ENCODE results near the gene ELOVL1.

The ELOVL1 gene

DNA sequence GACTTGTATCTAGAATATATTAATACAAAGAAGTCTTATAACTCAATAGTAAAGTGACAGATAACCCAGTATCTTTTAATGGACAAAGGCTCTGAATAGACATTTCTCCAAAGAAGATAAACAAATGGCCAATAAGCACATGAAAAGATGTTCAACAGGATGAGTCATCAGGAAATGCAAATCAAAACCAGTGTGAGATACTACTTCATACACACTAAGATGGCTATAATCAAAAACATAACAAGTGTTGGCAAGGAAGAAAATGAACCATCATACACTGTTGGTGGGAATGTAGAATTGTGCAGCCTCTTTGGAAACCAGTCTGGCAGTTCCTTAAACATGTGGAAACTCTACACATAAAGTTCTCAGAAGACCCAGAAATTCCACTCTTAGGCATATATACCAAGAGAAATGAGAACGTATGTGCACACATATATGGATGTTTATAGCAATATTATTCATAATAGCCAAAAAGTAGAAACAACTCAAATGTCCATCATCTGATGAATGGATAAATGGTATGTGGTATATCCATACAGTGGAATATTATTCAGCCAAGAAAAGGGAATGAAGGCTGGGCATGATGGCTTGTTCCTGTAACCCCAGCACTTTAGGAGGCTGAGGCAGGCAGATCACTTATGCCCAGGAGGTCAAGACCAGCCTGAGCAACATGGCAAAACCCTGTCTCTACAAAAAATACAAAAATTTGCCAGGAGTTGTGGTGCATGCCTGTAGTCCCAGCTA, 40.1 kb downstream of the ELOVL1 start:
- H3K27me3 ChIP-seq (ENCODE audit: insufficient read depth, low read length, poor library complexity), result no peaks in the 10 kb centered on the region
- no peak overlapping the region for H3K4me2 ChIP-seq (ENCODE audit: insufficient read depth, low read length)
- no peak for DNase-seq

GRCh38 chr1:43325381-43325780, 42.4 kb downstream of the ELOVL1 start:
- no peak for ATAC-seq (ENCODE audit: insufficient read depth, low read depth)

More for the DNA sequence above, 40.1 kb downstream of the ELOVL1 start:
- Histone ChIP-seq H3K4me1 (ENCODE audit: insufficient read depth, low read length) (no peaks in the 10 kb centered on the region), H4K20me1 (ENCODE audit: insufficient read depth, low read length) (no peaks in the 10 kb centered on the region), H3K36me3 (ENCODE audit: insufficient read depth, low read length) (no peaks in the 10 kb centered on the region), H3K79me2 (ENCODE audit: insufficient read depth, low read length) (no peaks in the 10 kb centered on the region), H3K27ac (ENCODE audit: low read length) (no peak overlapping the region), H3K9ac (ENCODE audit: low read depth, low read length) (no peak overlapping the region), H2AFZ (ENCODE audit: low read depth, low read length) (no peak overlapping the region), H3K4me3 (ENCODE audit: low read depth in 1 of 2, low read length in 2 of 2) (no peak overlapping the region), H3K9me3 (ENCODE audit: insufficient read depth, low read length, severe bottlenecking) (peaks cover 14% of the 10 kb centered on the region)
- ATAC-seq (ENCODE audit: insufficient read depth, low read depth), result no peak
- no peak for TF ChIP-seq EZH2 (IDR thresholded peaks at IDR 0.05; ENCODE audit: borderline replicate concordance, low read depth, low read length, severe bottlenecking)
- TF ChIP-seq, protein P1, sequence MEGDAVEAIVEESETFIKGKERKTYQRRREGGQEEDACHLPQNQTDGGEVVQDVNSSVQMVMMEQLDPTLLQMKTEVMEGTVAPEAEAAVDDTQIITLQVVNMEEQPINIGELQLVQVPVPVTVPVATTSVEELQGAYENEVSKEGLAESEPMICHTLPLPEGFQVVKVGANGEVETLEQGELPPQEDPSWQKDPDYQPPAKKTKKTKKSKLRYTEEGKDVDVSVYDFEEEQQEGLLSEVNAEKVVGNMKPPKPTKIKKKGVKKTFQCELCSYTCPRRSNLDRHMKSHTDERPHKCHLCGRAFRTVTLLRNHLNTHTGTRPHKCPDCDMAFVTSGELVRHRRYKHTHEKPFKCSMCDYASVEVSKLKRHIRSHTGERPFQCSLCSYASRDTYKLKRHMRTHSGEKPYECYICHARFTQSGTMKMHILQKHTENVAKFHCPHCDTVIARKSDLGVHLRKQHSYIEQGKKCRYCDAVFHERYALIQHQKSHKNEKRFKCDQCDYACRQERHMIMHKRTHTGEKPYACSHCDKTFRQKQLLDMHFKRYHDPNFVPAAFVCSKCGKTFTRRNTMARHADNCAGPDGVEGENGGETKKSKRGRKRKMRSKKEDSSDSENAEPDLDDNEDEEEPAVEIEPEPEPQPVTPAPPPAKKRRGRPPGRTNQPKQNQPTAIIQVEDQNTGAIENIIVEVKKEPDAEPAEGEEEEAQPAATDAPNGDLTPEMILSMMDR (IDR thresholded peaks at IDR 0.05; ENCODE audit: borderline replicate concordance, extremely low read depth, low read length, poor library complexity, severe bottlenecking), result no peak

GRCh38 chr1:43324810-43325209, 43.0 kb downstream of the ELOVL1 start:
- Histone ChIP-seq H3K9me3 (ENCODE audit: insufficient read depth, low read length, severe bottlenecking) (peaks cover 14% of the 10 kb centered on the region), H3K4me1 (ENCODE audit: insufficient read depth, low read length) (no peaks in the 10 kb centered on the region), H3K27ac (ENCODE audit: low read length) (no peak overlapping the region), H4K20me1 (ENCODE audit: insufficient read depth, low read length) (no peaks in the 10 kb centered on the region), H2AFZ (ENCODE audit: low read depth, low read length) (no peak overlapping the region), H3K36me3 (ENCODE audit: insufficient read depth, low read length) (no peaks in the 10 kb centered on the region), H3K27me3 (ENCODE audit: insufficient read depth, low read length, poor library complexity) (no peaks in the 10 kb centered on the region), H3K79me2 (ENCODE audit: insufficient read depth, low read length) (no peaks in the 10 kb centered on the region), H3K4me2 (ENCODE audit: insufficient read depth, low read length) (no peak overlapping the region), H3K9ac (ENCODE audit: low read depth, low read length) (no peak overlapping the region), H3K4me3 (ENCODE audit: low read depth in 1 of 2, low read length in 2 of 2) (no peak overlapping the region)
- ATAC-seq (ENCODE audit: insufficient read depth, low read depth), result no peak
- DNase-seq, result no peak
- TF ChIP-seq EZH2 (IDR thresholded peaks at IDR 0.05; ENCODE audit: borderline replicate concordance, low read depth, low read length, severe bottlenecking), result no peak
- TF ChIP-seq, protein P1 (IDR thresholded peaks at IDR 0.05; ENCODE audit: borderline replicate concordance, extremely low read depth, low read length, poor library complexity, severe bottlenecking), result no peak

More at GRCh38 chr1:43325381-43325780, 42.4 kb downstream of the ELOVL1 start:
- Histone ChIP-seq H3K4me3 (ENCODE audit: low read depth in 1 of 2, low read length in 2 of 2) (no peak overlapping the region), H3K9ac (ENCODE audit: low read depth, low read length) (no peak overlapping the region), H3K9me3 (ENCODE audit: insufficient read depth, low read length, severe bottlenecking) (peaks cover 14% of the 10 kb centered on the region), H3K4me2 (ENCODE audit: insufficient read depth, low read length) (no peak overlapping the region), H3K4me1 (ENCODE audit: insufficient read depth, low read length) (no peaks in the 10 kb centered on the region), H2AFZ (ENCODE audit: low read depth, low read length) (no peak overlapping the region), H3K36me3 (ENCODE audit: insufficient read depth, low read length) (no peaks in the 10 kb centered on the region), H3K27me3 (ENCODE audit: insufficient read depth, low read length, poor library complexity) (no peaks in the 10 kb centered on the region), H3K27ac (ENCODE audit: low read length) (no peak overlapping the region), H3K79me2 (ENCODE audit: insufficient read depth, low read length) (no peaks in the 10 kb centered on the region), H4K20me1 (ENCODE audit: insufficient read depth, low read length) (no peaks in the 10 kb centered on the region)
- TF ChIP-seq, protein P1 (IDR thresholded peaks at IDR 0.05; ENCODE audit: borderline replicate concordance, extremely low read depth, low read length, poor library complexity, severe bottlenecking), result no peak
- TF ChIP-seq EZH2 (IDR thresholded peaks at IDR 0.05; ENCODE audit: borderline replicate concordance, low read depth, low read length, severe bottlenecking), result no peak
- DNase-seq, result no peak
